ENCODE measurements around the gene TRDN.
"Not testable (repeated sequence)": the region's sequence is repeated elsewhere in the genome, so short reads cannot be mapped to it uniquely, and the experiment has no call there.

Gene TRDN

DNA sequence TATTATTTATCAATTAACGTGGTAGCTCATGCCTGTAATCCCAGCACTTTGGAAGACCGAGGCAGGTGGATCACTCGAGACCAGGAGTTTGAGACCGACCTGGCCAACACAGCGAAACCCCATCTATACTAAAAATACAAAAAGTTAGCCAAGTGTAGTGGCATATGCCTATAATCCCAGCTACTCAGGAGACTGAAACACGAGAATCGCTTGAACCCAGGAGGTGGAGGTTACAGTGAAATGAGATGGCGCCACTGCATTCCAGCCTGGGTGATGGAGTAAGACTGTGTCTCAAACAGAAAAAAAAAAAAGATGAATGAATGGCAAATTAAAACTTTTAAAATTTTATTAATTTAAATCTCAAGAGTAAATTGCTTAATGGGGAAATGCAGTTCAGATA, 341.1 kb downstream of the TRDN start:
- DNase-seq (ENCODE audit: low read depth) = no peak
- H3K4me3 ChIP-seq (ENCODE audit: low read depth, low read length) = no peak overlapping the region
- TF ChIP-seq, protein P1, sequence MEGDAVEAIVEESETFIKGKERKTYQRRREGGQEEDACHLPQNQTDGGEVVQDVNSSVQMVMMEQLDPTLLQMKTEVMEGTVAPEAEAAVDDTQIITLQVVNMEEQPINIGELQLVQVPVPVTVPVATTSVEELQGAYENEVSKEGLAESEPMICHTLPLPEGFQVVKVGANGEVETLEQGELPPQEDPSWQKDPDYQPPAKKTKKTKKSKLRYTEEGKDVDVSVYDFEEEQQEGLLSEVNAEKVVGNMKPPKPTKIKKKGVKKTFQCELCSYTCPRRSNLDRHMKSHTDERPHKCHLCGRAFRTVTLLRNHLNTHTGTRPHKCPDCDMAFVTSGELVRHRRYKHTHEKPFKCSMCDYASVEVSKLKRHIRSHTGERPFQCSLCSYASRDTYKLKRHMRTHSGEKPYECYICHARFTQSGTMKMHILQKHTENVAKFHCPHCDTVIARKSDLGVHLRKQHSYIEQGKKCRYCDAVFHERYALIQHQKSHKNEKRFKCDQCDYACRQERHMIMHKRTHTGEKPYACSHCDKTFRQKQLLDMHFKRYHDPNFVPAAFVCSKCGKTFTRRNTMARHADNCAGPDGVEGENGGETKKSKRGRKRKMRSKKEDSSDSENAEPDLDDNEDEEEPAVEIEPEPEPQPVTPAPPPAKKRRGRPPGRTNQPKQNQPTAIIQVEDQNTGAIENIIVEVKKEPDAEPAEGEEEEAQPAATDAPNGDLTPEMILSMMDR (IDR thresholded peaks at IDR 0.05; ENCODE audit: low read depth, low read length, missing control alignments) = no peak

DNA sequence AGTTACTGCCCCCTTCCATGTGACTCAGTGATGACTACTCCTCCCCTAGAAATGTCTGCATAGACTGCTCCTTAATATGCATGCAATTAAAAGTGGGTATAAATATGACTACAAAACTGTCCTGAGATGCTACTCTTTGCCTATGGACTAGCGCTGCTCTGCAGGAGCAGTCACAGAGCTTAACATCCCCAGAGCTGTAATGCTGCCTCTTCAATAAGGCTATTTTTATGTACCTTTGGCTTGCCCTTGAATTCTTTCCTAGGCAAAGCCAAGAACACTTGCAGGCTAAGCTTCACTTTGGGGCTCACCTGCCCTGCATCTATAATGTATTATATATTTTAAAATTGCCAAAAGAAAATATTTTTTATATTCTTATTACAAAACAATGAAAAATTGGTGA, 341.6 kb downstream of the TRDN start:
- DNase-seq (ENCODE audit: low read depth) = no peak
- TF ChIP-seq, protein P1 (IDR thresholded peaks at IDR 0.05; ENCODE audit: low read depth, low read length, missing control alignments) = no peak
- H3K4me3 ChIP-seq (ENCODE audit: low read depth, low read length) = no peak overlapping the region

DNA sequence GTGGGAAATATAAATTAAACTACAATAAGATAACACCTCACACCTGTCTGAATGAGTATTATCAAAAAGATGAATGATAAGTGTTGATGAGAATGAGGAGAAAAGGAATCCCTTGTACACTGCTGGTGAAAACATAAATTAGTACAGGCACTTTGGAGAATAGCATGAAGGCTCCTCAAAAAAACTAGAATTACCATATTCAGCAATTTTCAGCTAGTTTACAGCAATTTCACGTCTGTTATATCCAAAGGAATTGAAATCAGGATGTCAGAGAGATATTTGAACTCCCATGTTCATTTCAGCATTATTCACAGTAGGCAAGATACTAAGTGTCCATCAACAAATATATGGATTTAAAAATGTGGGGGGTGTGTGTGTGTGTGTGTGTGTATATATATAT, 348.1 kb downstream of the TRDN start:
- DNase-seq (ENCODE audit: low read depth) = no peak
- H3K4me3 ChIP-seq (ENCODE audit: low read depth, low read length) = no peak overlapping the region
- TF ChIP-seq, protein P1 (IDR thresholded peaks at IDR 0.05; ENCODE audit: low read depth, low read length, missing control alignments) = no peak

DNA sequence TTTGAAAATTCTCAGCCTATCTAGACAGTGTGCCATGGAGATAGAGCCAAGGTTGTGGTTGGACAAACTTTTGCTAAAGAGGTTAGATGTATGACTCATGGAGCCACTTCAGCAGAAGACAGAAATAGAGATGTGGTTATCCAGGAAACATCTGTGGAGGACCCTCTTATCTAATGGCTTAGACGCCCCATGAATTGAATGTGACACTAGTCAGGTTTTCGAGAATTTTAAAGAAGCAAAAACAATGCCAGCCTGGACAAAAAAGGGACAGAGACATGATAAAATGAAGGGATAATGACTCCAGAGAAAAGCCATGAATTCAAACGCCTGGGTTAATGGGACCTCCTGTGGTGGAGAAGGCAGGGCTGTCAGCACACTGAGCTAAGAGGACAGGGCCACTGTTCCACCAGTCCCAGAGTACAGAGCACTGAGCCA, 360.2 kb downstream of the TRDN start:
- H3K4me3 ChIP-seq (ENCODE audit: low read depth, low read length) = no peak overlapping the region
- TF ChIP-seq, protein P1 (IDR thresholded peaks at IDR 0.05; ENCODE audit: low read depth, low read length, missing control alignments) = no peak
- no peak for DNase-seq (ENCODE audit: low read depth)

DNA sequence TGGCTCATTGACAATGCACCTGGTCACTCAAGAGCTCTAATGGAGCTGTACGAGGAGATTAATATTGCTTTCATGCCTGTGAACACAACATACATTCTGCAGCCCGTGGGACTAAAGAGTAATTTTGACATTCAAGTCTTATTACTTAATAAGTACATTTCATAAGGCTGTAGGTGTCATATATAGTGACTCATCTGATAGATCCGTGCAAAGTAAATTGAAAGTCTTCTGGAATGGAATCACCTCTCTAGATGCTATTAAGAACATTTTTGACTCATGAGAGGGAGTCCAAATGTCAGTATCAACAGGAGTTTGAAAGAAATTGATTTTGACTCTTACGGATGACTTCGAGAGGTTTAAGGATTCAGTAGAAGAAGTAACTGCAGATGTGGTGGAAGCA, 372.8 kb downstream of the TRDN start:
- DNase-seq (ENCODE audit: low read depth) = no peak
- no peak overlapping the region for H3K4me3 ChIP-seq (ENCODE audit: low read depth, low read length)
- TF ChIP-seq, protein P1 (IDR thresholded peaks at IDR 0.05; ENCODE audit: low read depth, low read length, missing control alignments) = no peak

DNA sequence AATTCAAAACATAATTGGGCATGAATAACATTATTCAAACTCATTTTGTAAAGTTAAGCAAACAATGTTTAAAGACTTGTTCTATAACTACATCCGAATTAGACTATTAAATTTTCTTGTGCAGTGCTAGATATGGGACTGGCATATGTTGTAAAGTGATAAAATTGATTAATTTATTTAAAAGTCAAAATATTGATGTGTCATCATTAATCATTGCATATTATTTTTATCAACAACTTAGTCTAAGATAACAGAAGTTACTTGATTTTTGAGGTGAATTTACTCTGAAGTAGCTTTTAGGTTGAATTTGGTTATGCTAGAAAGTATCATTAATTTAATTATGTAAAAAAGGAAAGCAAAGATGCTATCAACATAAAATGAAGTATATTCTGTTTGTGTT, 396.1 kb downstream of the TRDN start:
- DNase-seq (ENCODE audit: low read depth) = no peak
- TF ChIP-seq, protein P1 (IDR thresholded peaks at IDR 0.05; ENCODE audit: low read depth, low read length, missing control alignments) = no peak
- H3K4me3 ChIP-seq (ENCODE audit: low read depth, low read length) = no peak overlapping the region

DNA sequence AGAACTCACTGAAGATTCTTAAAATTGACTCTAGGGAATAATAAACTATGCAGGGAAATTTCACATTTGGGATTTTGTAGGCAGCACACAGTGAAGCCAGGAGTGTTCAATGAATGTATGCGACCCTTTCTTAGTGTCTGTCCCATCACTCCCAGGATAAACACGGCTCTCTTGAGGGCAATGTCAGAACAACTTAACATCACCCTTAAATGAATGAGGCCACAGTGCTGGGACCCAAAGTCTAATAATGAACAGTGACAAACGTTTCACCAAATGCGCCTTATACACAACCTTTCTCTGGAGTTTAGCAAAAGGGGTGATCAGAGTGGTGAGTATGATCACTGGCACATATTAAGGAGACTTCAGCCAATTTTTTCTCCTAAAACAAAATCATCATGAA, 403.4 kb downstream of the TRDN start:
- DNase-seq (ENCODE audit: low read depth) = no peak
- no peak overlapping the region for H3K4me3 ChIP-seq (ENCODE audit: low read depth, low read length)
- TF ChIP-seq, protein P1 (IDR thresholded peaks at IDR 0.05; ENCODE audit: low read depth, low read length, missing control alignments) = no peak

DNA sequence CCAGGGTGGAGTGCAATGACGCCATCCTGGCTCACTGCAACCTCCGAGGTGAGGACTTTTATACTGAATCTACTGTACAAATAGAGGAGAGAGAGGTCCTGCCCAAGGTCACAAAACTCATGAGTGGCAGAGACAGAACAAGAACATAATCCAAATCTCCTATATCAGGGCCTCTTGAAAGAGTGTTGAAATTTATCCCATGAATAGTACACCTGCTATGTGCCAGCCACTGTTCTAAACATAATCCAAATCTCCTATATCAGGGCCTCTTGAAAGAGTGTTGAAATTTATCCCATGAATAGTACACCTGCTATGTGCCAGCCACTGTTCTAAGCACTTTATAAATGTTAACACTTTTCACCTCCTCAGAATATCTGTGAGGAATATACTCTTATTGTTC, 409.0 kb downstream of the TRDN start:
- DNase-seq (ENCODE audit: low read depth); H3K4me3 ChIP-seq (ENCODE audit: low read depth, low read length): not testable (repeated sequence)

Data from GM12864 (cell line).